ENCODE measurements around the gene ATXN7L2. TPM values are rescaled to one million over a fixed set of nuclear protein-coding genes. Genes with fewer than 3 reads are reported as not detected.

The ATXN7L2 gene
- total and polyA plus RNA-seq, 8 donors: 4.7 to 11.7 (median 8.1) TPM

DNA sequence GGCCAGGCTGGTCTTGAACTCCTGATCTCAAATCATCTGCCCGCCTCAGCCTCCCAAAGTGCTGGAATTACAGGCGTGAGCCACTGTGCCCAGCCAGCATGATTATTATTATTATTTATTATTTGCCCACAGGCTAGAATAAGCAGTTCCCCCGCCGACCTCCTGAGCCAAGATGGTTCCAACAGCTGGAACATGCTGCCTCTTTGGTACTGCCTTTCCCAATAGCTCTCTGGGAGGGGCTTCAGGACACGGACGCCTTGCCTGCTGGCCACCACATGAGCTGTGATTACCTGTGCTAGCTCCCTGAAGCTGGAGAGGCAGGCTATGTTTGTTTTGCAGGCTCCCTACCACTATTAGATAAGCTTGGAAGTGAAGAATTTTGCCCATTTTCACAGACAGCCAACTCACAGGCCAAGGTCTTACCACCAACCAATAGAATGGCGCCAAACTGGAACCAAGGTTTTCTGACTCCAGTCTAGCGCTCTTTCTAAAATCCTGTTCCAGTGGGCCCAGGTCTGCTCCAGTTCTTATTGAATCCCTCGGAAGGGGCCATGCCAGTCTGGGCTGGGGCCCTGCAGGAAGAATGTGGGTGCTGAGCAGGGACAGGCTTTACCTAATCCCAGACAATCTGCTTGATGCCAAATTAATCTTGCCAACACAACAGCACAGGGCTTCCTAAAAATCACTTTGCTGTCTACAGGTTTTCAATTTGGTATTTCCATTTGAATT, 53.9 kb downstream of the ATXN7L2 start:
- ATAC-seq: no peak
- intact Hi-C loops (cut with DNase I): loop anchor here in 1 of 2 donors (10.0 kb wide), 1 partner anchor 273 kb away; no protein-coding TSS in a partner anchor
- TF ChIP-seq, protein P1, sequence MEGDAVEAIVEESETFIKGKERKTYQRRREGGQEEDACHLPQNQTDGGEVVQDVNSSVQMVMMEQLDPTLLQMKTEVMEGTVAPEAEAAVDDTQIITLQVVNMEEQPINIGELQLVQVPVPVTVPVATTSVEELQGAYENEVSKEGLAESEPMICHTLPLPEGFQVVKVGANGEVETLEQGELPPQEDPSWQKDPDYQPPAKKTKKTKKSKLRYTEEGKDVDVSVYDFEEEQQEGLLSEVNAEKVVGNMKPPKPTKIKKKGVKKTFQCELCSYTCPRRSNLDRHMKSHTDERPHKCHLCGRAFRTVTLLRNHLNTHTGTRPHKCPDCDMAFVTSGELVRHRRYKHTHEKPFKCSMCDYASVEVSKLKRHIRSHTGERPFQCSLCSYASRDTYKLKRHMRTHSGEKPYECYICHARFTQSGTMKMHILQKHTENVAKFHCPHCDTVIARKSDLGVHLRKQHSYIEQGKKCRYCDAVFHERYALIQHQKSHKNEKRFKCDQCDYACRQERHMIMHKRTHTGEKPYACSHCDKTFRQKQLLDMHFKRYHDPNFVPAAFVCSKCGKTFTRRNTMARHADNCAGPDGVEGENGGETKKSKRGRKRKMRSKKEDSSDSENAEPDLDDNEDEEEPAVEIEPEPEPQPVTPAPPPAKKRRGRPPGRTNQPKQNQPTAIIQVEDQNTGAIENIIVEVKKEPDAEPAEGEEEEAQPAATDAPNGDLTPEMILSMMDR (IDR thresholded peaks at IDR 0.05): no peak
- no peaks in the 10 kb centered on the region for H3K36me3 ChIP-seq
- no peaks in the 10 kb centered on the region for H3K9me3 ChIP-seq
- DNase-seq: no peak
- peaks cover 0 to 2% of the 10 kb centered on the region in 2 donors for H3K4me1 ChIP-seq
- no peak overlapping the region for H3K27ac ChIP-seq
- no peaks in the 10 kb centered on the region for H3K27me3 ChIP-seq
- H3K4me3 ChIP-seq: no peak overlapping the region

DNA sequence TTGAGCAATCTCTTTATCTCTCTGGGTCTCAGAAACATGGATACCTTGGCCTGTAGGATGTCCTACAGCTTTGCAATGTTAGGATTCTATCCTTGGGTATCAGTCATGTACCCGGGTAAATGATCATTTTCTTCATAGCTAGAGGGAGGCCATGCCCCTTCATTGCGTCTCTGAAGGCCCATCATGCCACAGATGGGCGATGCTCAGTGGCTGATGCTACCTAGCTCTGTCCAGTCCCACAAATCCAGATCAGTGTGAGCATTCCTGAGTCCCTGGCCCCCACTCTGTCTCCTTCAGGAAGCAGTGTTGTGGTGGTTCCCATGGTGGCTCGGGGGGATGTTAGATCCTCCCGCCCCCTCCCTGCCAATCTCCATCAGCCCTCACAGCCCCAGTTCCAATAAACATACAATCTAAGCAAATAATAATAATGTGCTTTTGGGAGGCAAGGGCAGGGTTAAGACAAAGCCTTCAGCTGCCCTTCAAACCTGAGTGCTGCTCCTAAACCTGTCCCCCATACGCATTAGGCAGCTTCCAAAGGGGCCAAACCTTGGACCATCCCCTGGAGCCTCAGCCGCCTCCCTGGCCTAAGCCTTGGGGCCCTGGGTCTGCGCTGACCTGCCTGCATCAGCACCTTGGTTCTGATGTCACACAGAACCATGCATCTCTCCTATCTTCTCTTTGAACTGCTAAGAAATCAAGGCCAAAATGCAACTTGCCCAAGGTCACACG, 55.3 kb downstream of the ATXN7L2 start:
- Histone ChIP-seq H3K27me3 (no peaks in the 10 kb centered on the region), H3K36me3 (no peaks in the 10 kb centered on the region), H3K4me1 (no peaks in the 10 kb centered on the region), H3K27ac (no peak overlapping the region), H3K9me3 (no peaks in the 10 kb centered on the region), H3K4me3 (no peak overlapping the region)
- TF ChIP-seq, protein P1 (IDR thresholded peaks at IDR 0.05): no peak
- intact Hi-C loops (cut with DNase I): loop anchor here in 1 of 2 donors (10.0 kb wide), 1 partner anchor 274 kb away; no protein-coding TSS in a partner anchor
- ATAC-seq: no peak
- no peak for DNase-seq

DNA sequence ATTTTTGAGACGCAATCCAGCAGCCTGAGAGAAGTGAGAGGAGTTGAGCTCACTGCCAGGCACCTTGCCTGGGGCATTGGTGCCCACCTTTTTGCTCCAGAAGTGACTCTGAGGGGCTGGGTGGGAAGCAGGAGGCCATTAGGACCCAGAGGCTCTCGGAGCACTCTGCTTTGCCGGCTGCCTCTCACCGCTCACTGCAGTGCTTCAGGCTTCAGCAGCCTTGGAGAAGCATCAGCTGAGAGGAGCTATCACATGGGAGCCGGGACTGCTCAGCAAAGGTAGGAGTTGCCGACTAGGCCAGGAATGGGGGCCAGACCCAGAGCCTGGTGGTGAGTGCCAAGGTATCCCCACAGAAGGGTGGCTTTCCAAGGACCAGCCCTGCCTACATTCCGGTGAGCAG, 56.0 kb downstream of the ATXN7L2 start, which contains the start of gene GPR61:
Gene GPR61, plus strand, starts transcription at position 197 of the 400 bp plus-strand sequence. CDS start 3,151 bp downstream, outside the sequence.
- Histone ChIP-seq H3K4me1 (no peaks in the 10 kb centered on the region), H3K27ac (no peak within 1 kb of the TSS), H3K9me3 (no peaks in the 10 kb centered on the region), H3K4me3 (no peak within 1 kb of the TSS), H3K27me3 (no peaks in the 10 kb centered on the region), H3K36me3 (no peaks in the 10 kb centered on the region)
- no peak for DNase-seq
- intact Hi-C loops (cut with DNase I): loop anchor here in 1 of 2 donors (10.0 kb wide), 3 partner anchors 235 to 445 kb away; partner anchors contain the start of gene AHCYL1
- ATAC-seq: no peak
- TF ChIP-seq, protein P1 (IDR thresholded peaks at IDR 0.05): no peak

DNA sequence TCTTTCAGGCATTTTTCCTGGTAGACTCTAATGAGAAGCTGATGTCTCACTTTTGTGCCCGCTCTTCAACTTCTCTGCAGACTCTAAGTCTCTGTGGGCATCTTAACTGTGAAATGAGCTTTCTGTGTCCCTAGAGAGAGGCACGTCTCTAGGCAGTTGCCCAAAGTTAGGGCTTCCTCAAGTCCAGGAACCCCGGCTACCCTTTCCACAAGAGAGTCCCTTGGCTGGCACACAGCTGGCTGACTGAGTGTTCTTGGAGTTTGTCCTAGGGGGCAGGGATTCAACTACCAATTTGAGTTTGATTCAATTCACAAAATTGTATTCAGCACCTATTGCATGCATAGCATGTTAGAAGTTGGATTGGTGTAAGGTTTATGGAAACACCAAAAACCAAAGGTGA, 57.4 kb downstream of the ATXN7L2 start:
- intact Hi-C loops (cut with DNase I): loop anchor here in 1 of 2 donors (10.0 kb wide), 2 partner anchors 234 to 444 kb away; partner anchors contain the start of gene AHCYL1
- TF ChIP-seq, protein P1 (IDR thresholded peaks at IDR 0.05): no peak
- peaks cover 0 to under 1% of the 10 kb centered on the region in 2 donors for H3K4me1 ChIP-seq

More for the DNA sequence above, 57.4 kb downstream of the ATXN7L2 start:
- H3K4me3 ChIP-seq: no peak overlapping the region
- H3K9me3 ChIP-seq: no peaks in the 10 kb centered on the region
- H3K36me3 ChIP-seq: no peaks in the 10 kb centered on the region
- H3K27me3 ChIP-seq: no peaks in the 10 kb centered on the region
- H3K27ac ChIP-seq: no peak overlapping the region
- DNase-seq (no peak), ATAC-seq (no peak)

Other genes with a start within 250 kb of the ATXN7L2 start
- gene CELSR2, start 234.4 kb upstream of the ATXN7L2 start, total RNA-seq: 1 to 10 TPM; 5.9 to 8.8 TPM
- 10 to 100 TPM; 11.8 to 18.0 (median 12.8) TPM for gene CELSR2, start 234.4 kb upstream of the ATXN7L2 start, polyA plus RNA-seq (ENCODE audit: insufficient read length in 6 of 6)
- 1 to 10 TPM; 4.2 to 7.3 TPM for gene PSRC1, start 200.8 kb upstream of the ATXN7L2 start, total RNA-seq
- gene PSRC1, start 200.8 kb upstream of the ATXN7L2 start, polyA plus RNA-seq (ENCODE audit: insufficient read length in 6 of 6): 10 to 100 TPM; 34.0 to 53.0 (median 40.5) TPM
- 10 to 100 TPM in 1 of 2 donors, not detected in 1; 21.4 TPM for gene MYBPHL, start 176.9 kb upstream of the ATXN7L2 start, total RNA-seq
- 1 to 10 TPM in 1 of 6 donors, under 1 TPM in 4, not detected in 1; 0.24 to 1.0 (median 0.27) TPM for gene MYBPHL, start 176.9 kb upstream of the ATXN7L2 start, polyA plus RNA-seq (ENCODE audit: insufficient read length in 6 of 6)
- 100 to 1,000 TPM; 123 to 165 TPM for gene SORT1, start 86.0 kb upstream of the ATXN7L2 start, total RNA-seq
- gene SORT1, start 86.0 kb upstream of the ATXN7L2 start, polyA plus RNA-seq (ENCODE audit: insufficient read length in 6 of 6): 10 to 100 TPM; 39.4 to 46.9 (median 45.6) TPM
- 10 to 100 TPM; 62.2 to 89.0 TPM for gene PSMA5, start 57.5 kb upstream of the ATXN7L2 start, total RNA-seq
- 10 to 100 TPM; 74.2 to 94.7 (median 89.7) TPM for gene PSMA5, start 57.5 kb upstream of the ATXN7L2 start, polyA plus RNA-seq (ENCODE audit: insufficient read length in 6 of 6)
- gene SYPL2, start 17.4 kb upstream of the ATXN7L2 start, total RNA-seq: 1 to 10 TPM; 3.6 to 4.5 TPM
- gene SYPL2, start 17.4 kb upstream of the ATXN7L2 start, polyA plus RNA-seq (ENCODE audit: insufficient read length in 6 of 6): under 1 TPM; 0.14 to 0.37 (median 0.21) TPM
- gene CYB561D1, start 10.2 kb downstream of the ATXN7L2 start, total RNA-seq: 10 to 100 TPM; 11.3 to 14.9 TPM
- gene CYB561D1, start 10.2 kb downstream of the ATXN7L2 start, polyA plus RNA-seq (ENCODE audit: insufficient read length in 6 of 6): 1 to 10 TPM; 6.0 to 10.0 (median 7.6) TPM
- 1 to 10 TPM; 4.1 to 8.1 TPM for gene AMIGO1, start 25.8 kb downstream of the ATXN7L2 start, total RNA-seq
- gene AMIGO1, start 25.8 kb downstream of the ATXN7L2 start, polyA plus RNA-seq (ENCODE audit: insufficient read length in 6 of 6): 1 to 10 TPM; 3.1 to 4.6 (median 3.5) TPM
- not detected for gene GPR61, start 56.0 kb downstream of the ATXN7L2 start, total RNA-seq
- gene GPR61, start 56.0 kb downstream of the ATXN7L2 start, polyA plus RNA-seq (ENCODE audit: insufficient read length in 6 of 6): under 1 TPM; 0.43 to 0.93 (median 0.69) TPM
- 1 to 10 TPM; 6.4 to 9.9 TPM for gene GNAI3, start 64.7 kb downstream of the ATXN7L2 start, total RNA-seq
- 10 to 100 TPM in 5 of 6 donors, 1 to 10 TPM in 1; 9.8 to 11.5 (median 11.1) TPM for gene GNAI3, start 64.7 kb downstream of the ATXN7L2 start, polyA plus RNA-seq (ENCODE audit: insufficient read length in 6 of 6)
- not detected for gene GNAT2, start 135.7 kb downstream of the ATXN7L2 start, total RNA-seq
- gene GNAT2, start 135.7 kb downstream of the ATXN7L2 start, polyA plus RNA-seq (ENCODE audit: insufficient read length in 6 of 6): under 1 TPM in 1 of 6 donors, not detected in 5; 0.21 TPM
- gene AMPD2, start 135.9 kb downstream of the ATXN7L2 start, total RNA-seq: 10 to 100 TPM; 49.5 to 86.9 TPM
- gene AMPD2, start 135.9 kb downstream of the ATXN7L2 start, polyA plus RNA-seq (ENCODE audit: insufficient read length in 6 of 6): 10 to 100 TPM; 38.7 to 62.1 (median 47.4) TPM
- gene GSTM4, start 172.2 kb downstream of the ATXN7L2 start, total RNA-seq: 10 to 100 TPM; 20.2 to 22.2 TPM
- 10 to 100 TPM; 28.7 to 37.2 (median 29.8) TPM for gene GSTM4, start 172.2 kb downstream of the ATXN7L2 start, polyA plus RNA-seq (ENCODE audit: insufficient read length in 6 of 6)
- 10 to 100 TPM; 25.4 to 28.3 TPM for gene GSTM2, start 184.2 kb downstream of the ATXN7L2 start, total RNA-seq
- gene GSTM2, start 184.2 kb downstream of the ATXN7L2 start, polyA plus RNA-seq (ENCODE audit: insufficient read length in 6 of 6): 100 to 1,000 TPM; 188 to 281 (median 236) TPM
- 10 to 100 TPM in 1 of 2 donors, not detected in 1; 24.9 TPM for gene GSTM1, start 203.9 kb downstream of the ATXN7L2 start, total RNA-seq
- gene GSTM1, start 203.9 kb downstream of the ATXN7L2 start, polyA plus RNA-seq (ENCODE audit: insufficient read length in 6 of 6): 100 to 1,000 TPM in 3 of 6 donors, 10 to 100 TPM in 1, 1 to 10 TPM in 2; 1.7 to 165 (median 99.6) TPM
- gene GSTM5, start 228.3 kb downstream of the ATXN7L2 start, total RNA-seq: 10 to 100 TPM in 1 of 2 donors, 1 to 10 TPM in 1; 8.4 to 11.6 TPM
- 10 to 100 TPM; 56.3 to 91.2 (median 65.1) TPM for gene GSTM5, start 228.3 kb downstream of the ATXN7L2 start, polyA plus RNA-seq (ENCODE audit: insufficient read length in 6 of 6)